Measurements from ENCODE around the gene NECAB3.
"Not testable (repeated sequence)": the region's sequence is repeated elsewhere in the genome, so short reads cannot be mapped to it uniquely, and the experiment has no call there.

The NECAB3 gene

DNA sequence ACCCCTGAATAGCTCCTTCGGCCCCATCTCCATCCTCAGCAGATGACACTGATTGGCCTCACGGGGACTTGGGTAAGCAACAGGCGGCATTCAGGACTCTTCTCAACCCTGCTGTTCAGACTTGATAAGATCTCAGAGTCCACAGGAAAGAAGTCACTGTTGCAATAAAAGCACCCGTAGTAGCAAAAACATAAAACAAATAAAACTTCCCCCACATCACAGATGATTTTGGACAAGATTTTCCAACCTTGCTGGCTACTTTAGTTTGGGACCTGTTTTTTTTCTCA lies 29.2 kb downstream of the NECAB3 start:
- POLR2A ChIA-PET = no interaction called here
- CTCF ChIA-PET = no interaction called here
- no peak for TF ChIP-seq CTCF (IDR thresholded peaks at IDR 0.05; ENCODE audit: insufficient read depth, low read length, missing control alignments)

DNA sequence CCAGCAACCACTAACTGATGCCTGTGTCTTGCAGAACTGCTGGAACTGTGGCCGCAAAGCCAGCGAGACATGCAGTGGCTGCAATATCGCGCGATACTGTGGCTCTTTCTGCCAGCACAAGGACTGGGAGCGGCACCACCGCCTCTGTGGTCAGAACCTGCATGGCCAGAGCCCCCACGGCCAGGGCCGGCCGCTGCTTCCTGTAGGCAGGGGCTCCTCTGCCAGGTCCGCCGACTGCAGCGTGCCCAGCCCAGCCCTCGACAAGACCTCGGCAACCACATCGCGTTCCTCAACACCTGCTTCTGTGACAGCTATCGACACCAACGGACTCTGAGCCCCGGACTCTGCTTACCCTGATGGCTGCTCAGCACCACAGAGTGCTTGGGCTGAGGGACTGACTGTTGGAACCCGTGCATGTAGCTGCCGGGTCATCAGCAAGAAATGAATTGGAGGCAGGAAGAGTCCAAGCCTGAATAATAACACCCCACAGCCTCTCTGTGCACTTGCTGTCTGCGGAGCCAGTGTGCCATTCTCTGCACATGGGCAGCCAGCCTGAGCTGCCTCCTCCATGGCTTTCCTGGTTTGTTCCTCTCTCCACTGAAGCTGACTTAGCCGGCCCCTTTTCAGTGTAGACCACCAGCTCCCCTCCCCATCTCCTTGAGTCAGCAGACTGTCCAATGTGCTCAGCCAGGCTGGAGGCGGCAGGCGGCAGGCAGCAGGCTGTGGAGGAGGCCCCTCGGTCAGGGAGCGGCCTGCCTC lies 29.7 kb downstream of the NECAB3 start:
- CTCF ChIA-PET = interaction anchor here (0.8 kb wide), 1 partner anchor 187 kb away, joined by 4 read pairs; no protein-coding TSS in a partner anchor
- DNase-seq (ENCODE audit: low read depth, low spot score) = no peak
- TF ChIP-seq CTCF (IDR thresholded peaks at IDR 0.05; ENCODE audit: insufficient read depth, low read length, missing control alignments) = no peak
- H3K4me3 ChIP-seq (ENCODE audit: low read depth, low read length) = no peak overlapping the region
- POLR2A ChIA-PET = no interaction called here

More for the DNA sequence above, 29.2 kb downstream of the NECAB3 start:
- no peak for DNase-seq (ENCODE audit: low read depth, low spot score)
- no peak overlapping the region for H3K4me3 ChIP-seq (ENCODE audit: low read depth, low read length)

DNA sequence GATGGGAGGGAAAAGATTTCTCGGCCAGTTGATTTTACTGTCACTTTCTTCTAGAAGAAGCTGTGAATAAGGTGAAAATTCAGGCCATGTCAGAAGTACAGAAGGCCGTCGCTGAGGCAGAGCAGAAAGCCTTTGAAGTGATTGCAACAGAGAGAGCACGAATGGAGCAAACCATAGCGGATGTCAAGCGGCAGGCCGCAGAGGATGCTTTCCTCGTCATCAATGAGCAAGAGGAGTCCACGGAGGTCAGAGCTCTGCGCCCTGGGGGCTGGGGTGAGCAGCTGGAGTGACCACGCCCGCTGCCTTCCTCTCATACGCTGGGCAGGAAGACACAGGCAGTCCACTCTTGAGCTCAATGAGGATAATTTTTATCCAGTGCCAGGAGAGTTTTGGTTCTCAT lies 33.9 kb downstream of the NECAB3 start:
- H3K4me3 ChIP-seq (ENCODE audit: low read depth, low read length) = no peak overlapping the region
- TF ChIP-seq CTCF (IDR thresholded peaks at IDR 0.05; ENCODE audit: insufficient read depth, low read length, missing control alignments) = no peak
- ChIA-PET POLR2A (no interaction called here), CTCF (interaction anchor here (1.3 kb wide), 1 partner anchor 10 kb away, joined by 3 read pairs; no protein-coding TSS in a partner anchor)
- no peak for DNase-seq (ENCODE audit: low read depth, low spot score)

DNA sequence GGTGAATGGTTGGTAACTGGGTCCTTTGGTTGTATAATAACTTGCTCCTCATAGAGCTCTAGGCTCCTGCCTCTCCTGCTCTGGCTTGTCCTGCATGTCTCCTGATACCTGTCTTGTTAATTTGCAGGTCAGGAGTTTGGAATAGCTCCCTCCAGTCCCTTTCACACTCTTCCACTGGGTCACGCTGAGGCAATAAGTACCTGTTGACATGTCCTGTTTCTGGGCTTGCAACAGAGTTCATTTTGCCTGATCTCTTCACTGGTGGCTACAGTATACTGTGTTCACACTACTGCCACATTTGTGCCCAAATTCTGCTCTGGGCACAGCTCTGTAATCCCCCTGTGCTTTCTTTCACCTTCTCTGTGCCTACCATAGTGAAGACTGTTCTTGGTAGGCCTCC lies 37.5 kb downstream of the NECAB3 start:
- CTCF ChIA-PET = no interaction called here
- no peak for DNase-seq (ENCODE audit: low read depth, low spot score)
- TF ChIP-seq CTCF (IDR thresholded peaks at IDR 0.05; ENCODE audit: insufficient read depth, low read length, missing control alignments) = no peak
- POLR2A ChIA-PET = no interaction called here
- H3K4me3 ChIP-seq (ENCODE audit: low read depth, low read length) = no peak overlapping the region

DNA sequence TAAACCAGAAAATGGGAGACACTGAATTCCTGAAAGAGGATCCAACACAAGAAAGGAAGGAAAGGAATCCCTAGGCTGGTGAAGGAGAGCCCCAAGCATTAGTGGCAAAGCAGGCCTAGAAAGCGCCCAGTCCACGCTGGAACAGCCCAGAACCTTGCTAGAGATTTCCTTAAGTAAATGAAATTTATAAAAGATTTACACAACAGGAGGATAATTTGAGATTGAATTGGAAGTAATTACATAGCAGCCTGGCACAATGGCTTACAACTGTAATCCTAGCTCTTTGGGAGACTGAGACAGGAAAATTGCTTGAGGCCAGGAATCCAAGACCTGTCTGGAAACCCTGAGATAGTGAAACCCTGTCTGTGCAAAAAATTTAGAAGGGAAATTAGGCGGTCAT lies 38.9 kb downstream of the NECAB3 start:
- ChIA-PET POLR2A (no interaction called here), CTCF (no interaction called here)
- no peak overlapping the region for H3K4me3 ChIP-seq (ENCODE audit: low read depth, low read length)
- TF ChIP-seq CTCF (IDR thresholded peaks at IDR 0.05; ENCODE audit: insufficient read depth, low read length, missing control alignments) = no peak
- no peak for DNase-seq (ENCODE audit: low read depth, low spot score)

GRCh38 chr20:33631910-33632309 lies 42.3 kb downstream of the NECAB3 start:
- H3K4me3 ChIP-seq (ENCODE audit: low read depth, low read length); POLR2A ChIA-PET; DNase-seq (ENCODE audit: low read depth, low spot score): not testable (repeated sequence)
- CTCF ChIA-PET = interaction anchor here (1.4 to 1.7 kb wide), 2 partner anchors 10 to 21 kb away, joined by 5 to 6 read pairs; no protein-coding TSS in a partner anchor

- POLR2A ChIA-PET = no interaction called here
- no peak overlapping the region for H3K4me3 ChIP-seq (ENCODE audit: low read depth, low read length)
- DNase-seq (ENCODE audit: low read depth, low spot score) = no peak
- CTCF ChIA-PET = interaction anchor here (1.2 kb wide), 1 partner anchor 10 kb away, joined by 3 read pairs; no protein-coding TSS in a partner anchor
- no peak for TF ChIP-seq CTCF (IDR thresholded peaks at IDR 0.05; ENCODE audit: insufficient read depth, low read length, missing control alignments)
Observed at GRCh38 chr20:33630507-33630906, 43.7 kb downstream of the NECAB3 start.
